Psoas muscle (tissue), 8 donors: ENCODE measurements around the gene TAGLN. TPM values are rescaled to one million over a fixed set of nuclear protein-coding genes. Genes with fewer than 3 reads are reported as not detected.
A peak's percentile ranks its signal among the peaks of the same experiment; 100 is the strongest.

ENCODE experiments used
- ATAC-seq, 4 donors: fragments of 200-7000 bp; cut with Tn5 transposase; one replicate each; pipeline ENCODE4 v1.9.1; 2020; ENCODE audit warnings: moderate library complexity in 3 of 4, mild to moderate bottlenecking in 2 of 4
- DNase-seq, 2 donors: peaks; one replicate each; pipeline ENCODE4 v3.0.0-alpha.2; 2020
- H3K27ac ChIP-seq: fragments of 200-600 bp; one replicate; pipeline ENCODE4 v1.8.0; 2022
- H3K27me3 ChIP-seq, 3 donors: fragments of 200-600 bp in 1 of 3; one replicate each; pipeline versions ENCODE4 v1.6.1 to v1.8.0; 2013 to 2022; ENCODE audit warnings: low read length in 2 of 3, mild to moderate bottlenecking in 2 of 3, moderate library complexity in 1 of 3; ENCODE audit not compliant: insufficient read depth in 3 of 3
- H3K36me3 ChIP-seq, 2 donors: fragments of 200-600 bp in 1 of 2; one replicate each; pipeline versions ENCODE4 v1.6.1 to v1.8.0; 2013 to 2022; ENCODE audit warnings: low read depth in 1 of 2, mild to moderate bottlenecking in 1 of 2, moderate library complexity in 1 of 2; ENCODE audit not compliant: insufficient read depth in 1 of 2
- H3K4me1 ChIP-seq: fragments of 200-600 bp; one replicate; pipeline ENCODE4 v1.8.0; 2022
- H3K4me3 ChIP-seq: fragments of 200-600 bp; one replicate; pipeline ENCODE4 v1.8.0; 2022; ENCODE audit warnings: mild to moderate bottlenecking
- H3K9me3 ChIP-seq: fragments of 200-600 bp; one replicate; pipeline ENCODE4 v1.8.0; 2022
- CTCF ChIP-seq: fragments of 200-600 bp; IDR thresholded peaks from one replicate; pipeline ENCODE4 v1.8.0; 2022; ENCODE audit warnings: antibody characterized with exemption
- whole genome bisulfite sequencing, 3 donors: extraction: QIAGEN DNeasy Blood & Tissue Kit; methylation state at CpG; one replicate each; pipeline versions ENCODE4 v1.1.6 to v1.1.7; 2013; 5-methylcytosine and 5-hydroxymethylcytosine counted together
- intact Hi-C, 2 donors: fragments of 100-400 bp; cut with DNase I; formaldehyde crosslinking; loops; one replicate each; pipeline versions ENCODE4 v1.11.0 to v1.14.2; 2022
- polyA plus RNA-seq, 3 donors: library from polyadenylated mRNA; stranded (reverse); fragments of 200-250 nt; gene quantifications; one replicate each; pipeline ENCODE4 v1.2.3, GENCODE V29; 2013
- total RNA-seq, 4 donors: library from RNA; stranded (reverse); fragmentation: NEBNext Ultra II Directional in 2 of 4; extraction: Animal tissue kit (Norgen Biotek cat#: 25700) in 2 of 4; gene quantifications; one replicate each; pipeline versions ENCODE4 v1.2.1 to v1.2.4, GENCODE V29; 2021 to 2023
- donor health status: healthy with polysubstance abuse.
- donor health status: DM: no; HTN: no; CAD: no; lungs with moderate emphysema.
- donor health status: Bipolar disorder and iron deficiency.
- donor health status: healthy.
- donor health status: DM: yes; HTN: yes; CAD: no.
- donor health status: DM: no; HTN: no; CAD: no.
- donor health status: DM: no; HTN: no; CAD: no.
- donor health status: DM: yes; HTN: yes; CAD: no.

The TAGLN gene
- total and polyA plus RNA-seq, 7 donors, result 36.2 to 140 (median 73.0) TPM

DNA sequence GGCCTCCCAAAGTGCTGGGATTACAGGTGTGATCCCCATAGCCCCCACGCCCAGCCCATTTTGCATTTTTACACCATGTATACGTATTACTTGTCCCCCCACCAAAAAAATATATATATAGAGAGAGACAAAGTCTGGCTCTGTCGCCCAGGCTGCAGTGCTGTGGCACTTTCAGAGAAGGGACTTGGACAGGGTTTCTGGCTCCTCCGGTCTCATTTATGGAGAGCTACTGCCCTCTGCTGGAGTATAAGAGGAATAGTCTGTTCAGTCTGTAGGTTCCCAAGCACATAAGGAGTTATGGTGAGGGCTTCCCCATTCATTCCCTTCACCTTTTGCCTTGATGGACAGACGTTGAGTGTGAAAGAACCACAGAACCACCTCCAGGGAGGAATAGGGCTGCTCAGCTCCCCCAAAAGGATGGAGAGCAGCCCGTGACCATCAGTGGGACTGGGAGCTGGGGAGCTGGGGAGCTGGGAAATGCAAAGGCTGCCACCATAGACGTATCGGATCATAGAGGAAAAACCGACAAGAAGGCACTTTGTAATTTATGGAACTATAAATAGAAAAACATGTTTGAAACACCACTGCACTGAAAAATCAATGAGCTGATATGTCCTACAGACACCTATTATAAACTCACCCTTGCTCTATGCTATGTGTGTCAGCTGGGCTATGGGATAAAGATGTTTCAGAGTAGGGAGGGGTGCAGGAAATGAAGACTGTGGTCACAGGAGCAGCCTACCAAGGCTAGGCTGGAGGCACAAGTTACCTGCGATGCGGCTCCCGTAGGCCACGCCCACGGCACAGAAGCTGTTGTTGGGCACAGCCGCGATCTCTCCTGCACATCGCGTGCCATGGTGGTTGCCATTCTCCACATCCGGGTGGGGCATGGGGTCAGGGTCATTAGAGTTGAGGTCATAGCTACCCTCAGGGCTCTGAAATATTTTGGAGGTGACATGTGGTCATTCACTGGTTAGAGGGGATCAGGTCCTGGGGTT is 27.5 kb downstream of the TAGLN start:
- H3K27ac ChIP-seq, result no peak overlapping the region
- TF ChIP-seq CTCF, result peak; percentile 87
- no peak overlapping the region for H3K4me3 ChIP-seq
- H3K4me1 ChIP-seq, result peaks cover 29% of the 10 kb centered on the region
- intact Hi-C loops, result loop anchor here (2.0 to 10.0 kb wide), 5 partner anchors 46 to 439 kb away; partner anchors contain the start of gene ZPR1 (in 1 of the 2)
- H3K36me3 ChIP-seq, result peaks cover 0 to 67% of the 10 kb centered on the region in 2 donors
- WGBS, 3 donors, result 61 to 66% (median 65%) methylated on average over 19 of the region's 19 CpGs
- H3K9me3 ChIP-seq, result no peaks in the 10 kb centered on the region
- no peaks in the 10 kb centered on the region for H3K27me3 ChIP-seq
- ATAC-seq (peak; percentile 75 to 84 (median 82)), DNase-seq (no peak)

DNA sequence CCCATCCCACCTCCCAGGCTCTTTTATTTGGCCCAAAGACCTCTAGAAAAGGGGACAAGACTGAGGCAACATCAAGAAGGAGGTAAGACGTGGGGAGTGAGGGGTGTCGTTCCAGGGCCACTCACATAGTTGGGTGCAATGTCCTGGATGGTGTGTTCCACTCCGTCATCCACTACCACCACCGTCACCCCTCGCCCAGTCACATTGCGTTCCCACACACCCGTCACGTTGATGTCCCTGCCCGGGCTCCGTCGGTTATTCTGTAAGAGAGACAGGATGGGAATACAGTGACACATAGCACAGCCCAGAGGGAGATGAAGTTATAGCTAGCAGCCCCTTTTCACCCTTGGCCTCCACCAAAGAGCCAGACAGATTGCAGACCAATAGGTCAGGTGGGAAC is 28.9 kb downstream of the TAGLN start:
- no peak for ATAC-seq
- peaks cover 16% of the 10 kb centered on the region for H3K4me1 ChIP-seq
- DNase-seq, result no peak
- H3K36me3 ChIP-seq, result peaks cover 0 to 59% of the 10 kb centered on the region in 2 donors
- no peak for TF ChIP-seq CTCF
- H3K9me3 ChIP-seq, result no peaks in the 10 kb centered on the region
- H3K27me3 ChIP-seq, result no peaks in the 10 kb centered on the region
- no peak overlapping the region for H3K4me3 ChIP-seq
- H3K27ac ChIP-seq, result no peak overlapping the region
- WGBS, 3 donors, result 87 to 96% (median 92%) methylated on average over 11 of the region's 11 CpGs
- intact Hi-C loops, result loop anchor here (5.0 to 10.0 kb wide), 4 partner anchors 123 to 441 kb away; partner anchors contain the start of gene ZPR1 (in 1 of the 2)

- no peak for TF ChIP-seq CTCF
- peaks cover 23% of the 10 kb centered on the region for H3K4me1 ChIP-seq
- no peak overlapping the region for H3K27ac ChIP-seq
- H3K27me3 ChIP-seq, result no peaks in the 10 kb centered on the region
- DNase-seq (no peak), ATAC-seq (no peak)
- H3K4me3 ChIP-seq, result no peak overlapping the region
- H3K36me3 ChIP-seq, result peaks cover 0 to 47% of the 10 kb centered on the region in 2 donors
- H3K9me3 ChIP-seq, result no peaks in the 10 kb centered on the region
- WGBS, 3 donors, result 91 to 93% (median 92%) methylated on average over 12 of the region's 12 CpGs
- intact Hi-C loops, result loop anchor here (5.0 to 10.0 kb wide), 4 partner anchors 125 to 442 kb away; partner anchors contain the start of gene ZPR1 (in 1 of the 2)
Measured at GRCh38 chr11:117229411-117229810, 30.2 kb downstream of the TAGLN start.

DNA sequence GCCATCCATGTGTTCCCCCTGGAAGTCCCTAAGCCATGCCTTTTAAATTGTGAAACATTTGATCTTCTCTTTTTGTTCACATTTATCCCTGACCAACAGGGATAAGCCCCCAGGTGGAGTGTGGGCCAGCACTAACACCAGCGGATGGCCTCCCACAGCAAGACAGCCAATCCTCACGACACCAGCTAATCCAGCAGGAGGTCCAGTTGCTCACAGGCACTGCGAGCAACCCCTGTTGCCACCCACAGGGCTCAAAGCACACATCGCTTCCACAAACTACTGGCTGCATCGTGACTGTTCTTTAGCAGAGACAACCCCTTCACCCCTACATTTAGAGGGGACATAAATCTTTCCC is 30.7 kb downstream of the TAGLN start:
- TF ChIP-seq CTCF, result no peak
- Histone ChIP-seq H3K27me3 (no peaks in the 10 kb centered on the region), H3K4me3 (no peak overlapping the region), H3K36me3 (peaks cover 0 to 47% of the 10 kb centered on the region in 2 donors), H3K27ac (no peak overlapping the region), H3K4me1 (peaks cover 28% of the 10 kb centered on the region), H3K9me3 (no peaks in the 10 kb centered on the region)
- DNase-seq (no peak), ATAC-seq (no peak)
- intact Hi-C loops, result loop anchor here (5.0 to 10.0 kb wide), 6 partner anchors 125 to 458 kb away; partner anchors contain the start of genes BUD13 (in 1 of the 2) and ZPR1 (in 1 of the 2)
- 61 to 72% (median 70%) methylated on average over 5 of the region's 5 CpGs for WGBS, 3 donors
